Endothelial cell of hepatic sinusoid (primary cell): ENCODE results near the gene ZNF593.

Source experiments
- in situ Hi-C: cut with HindIII; loops from 2 replicates; pipeline ENCODE4 v1.10.0; 2017; ENCODE audit warnings: low sequenced_read_pairs

The ZNF593 gene

DNA sequence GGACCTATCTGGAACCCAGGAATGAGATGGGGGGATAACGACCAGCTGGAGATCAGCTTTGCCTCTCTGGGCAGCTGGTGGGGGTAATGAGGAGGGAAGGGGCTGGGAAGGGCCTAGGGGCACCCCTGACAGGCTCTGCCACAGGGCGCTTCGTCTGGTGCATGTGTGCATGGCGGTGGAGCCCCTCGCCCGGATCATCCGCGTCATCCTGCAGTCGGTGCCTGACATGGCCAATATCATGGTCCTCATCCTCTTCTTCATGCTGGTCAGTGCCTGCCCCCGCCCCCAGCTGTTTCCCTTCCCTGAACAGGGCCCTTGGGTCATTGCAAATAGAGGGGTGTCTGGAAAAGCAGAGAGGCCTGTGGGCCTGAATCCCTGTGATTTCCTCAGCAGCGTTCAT, 28.1 kb downstream of the ZNF593 start:
- in situ Hi-C loops, result no loop called here

DNA sequence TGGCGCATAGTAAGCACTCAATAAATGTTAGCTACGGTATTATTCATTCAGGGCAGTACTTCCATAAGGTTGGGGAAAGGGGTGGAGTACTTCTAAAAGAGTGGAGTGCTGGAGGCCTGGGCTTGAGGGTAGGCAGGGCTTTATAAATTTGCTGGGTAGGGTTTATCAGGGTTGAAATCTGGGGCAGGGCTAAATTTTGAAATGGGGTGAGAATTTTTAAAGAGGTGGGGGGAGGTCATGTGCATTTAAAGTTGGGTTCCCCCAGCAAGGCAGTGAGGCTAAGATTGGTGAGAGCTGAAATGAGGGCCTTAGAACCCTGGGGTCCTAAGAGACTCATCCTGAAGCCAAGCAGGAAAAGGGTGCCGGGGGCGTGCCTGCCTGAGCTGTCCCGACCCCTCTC, 30.7 kb downstream of the ZNF593 start:
- in situ Hi-C loops, result no loop called here

DNA sequence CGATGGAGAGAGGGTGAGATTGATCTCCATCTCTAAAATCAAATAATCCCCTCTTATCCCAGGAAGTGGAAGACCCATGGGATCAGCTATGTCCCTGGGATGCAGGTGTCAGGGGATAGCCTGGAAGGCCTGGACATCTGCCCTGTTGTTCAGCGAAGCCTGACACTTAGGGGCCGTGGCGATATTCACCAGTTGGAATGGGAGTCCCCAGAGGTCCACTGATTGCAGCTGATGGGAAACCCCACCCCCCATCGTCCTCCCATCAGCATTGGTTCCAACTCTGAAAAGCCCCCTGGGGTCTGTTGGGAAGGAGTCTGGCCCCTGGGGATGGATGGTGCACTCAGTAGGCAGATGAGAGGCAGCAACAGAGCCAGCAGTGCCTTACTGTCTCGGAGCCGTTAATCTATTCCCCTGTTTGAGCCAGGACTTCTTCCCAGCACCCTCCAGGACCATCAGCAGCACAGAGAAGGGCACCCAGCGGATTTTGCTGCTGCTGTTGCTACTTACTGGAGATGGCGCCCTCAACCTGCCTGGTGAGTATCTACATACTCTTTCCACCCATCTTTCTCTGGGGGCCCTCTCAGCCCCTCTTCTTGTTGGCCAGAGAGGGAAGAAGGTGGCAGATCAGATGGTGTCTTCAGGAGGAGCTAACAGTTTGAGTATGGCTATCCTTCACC, 34.1 kb downstream of the ZNF593 start:
- in situ Hi-C loops, result no loop called here

DNA sequence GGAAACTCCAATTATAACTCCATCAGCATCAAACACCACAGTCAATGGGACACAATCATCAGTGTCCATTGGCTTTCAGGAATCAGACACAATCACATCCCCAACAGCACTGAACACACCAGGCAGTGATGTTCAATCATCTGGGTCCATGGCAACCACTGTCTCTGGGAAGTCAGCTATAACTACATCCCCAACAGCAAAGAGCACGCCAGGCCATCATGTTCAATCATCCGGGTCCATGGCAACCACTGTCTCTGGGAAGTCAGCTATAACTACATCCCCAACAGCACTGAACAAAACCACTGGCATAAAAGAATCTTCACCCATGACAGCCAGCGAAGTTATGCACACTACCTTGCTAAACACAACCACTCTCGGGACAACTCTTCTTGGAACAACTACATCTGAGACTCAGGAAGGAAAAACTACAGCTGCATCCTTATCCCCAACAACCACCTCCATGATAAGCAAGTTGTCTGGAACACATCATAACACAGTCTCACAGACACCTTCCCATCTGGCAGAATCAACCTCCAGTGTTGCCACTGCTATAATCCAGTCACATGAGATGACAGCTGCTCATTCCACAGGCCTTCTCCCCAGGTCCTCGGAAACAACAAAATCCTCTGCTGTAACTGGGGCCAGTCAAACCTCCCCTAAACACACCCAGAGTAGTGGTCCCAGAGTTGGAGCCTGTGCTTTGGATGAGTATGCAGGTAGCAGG, 40.6 kb downstream of the ZNF593 start:
- in situ Hi-C loops, result loop anchor here (5.0 kb wide), 1 partner anchor 62 kb away; no protein-coding TSS in a partner anchor

DNA sequence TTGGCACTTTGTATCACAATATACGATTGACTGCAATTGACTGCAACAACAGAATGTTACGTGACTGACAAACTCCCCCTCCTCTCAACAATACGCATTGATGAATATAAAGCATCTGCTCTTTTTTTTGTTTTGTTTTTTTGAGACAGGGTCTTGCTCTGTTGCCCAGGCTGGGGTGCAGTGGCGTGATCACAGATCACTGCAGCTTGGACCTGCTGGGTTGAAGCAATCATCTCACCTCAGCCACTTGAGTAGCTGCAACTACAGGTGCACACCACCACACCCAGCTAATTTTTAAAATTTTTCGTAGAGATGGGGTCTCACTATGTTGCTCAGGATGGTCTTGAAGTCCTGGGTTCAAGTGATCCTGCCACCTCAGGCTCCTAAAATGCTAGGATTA, 43.0 kb downstream of the ZNF593 start:
- in situ Hi-C loops, result loop anchor here (5.0 kb wide), 1 partner anchor 60 kb away; no protein-coding TSS in a partner anchor

DNA sequence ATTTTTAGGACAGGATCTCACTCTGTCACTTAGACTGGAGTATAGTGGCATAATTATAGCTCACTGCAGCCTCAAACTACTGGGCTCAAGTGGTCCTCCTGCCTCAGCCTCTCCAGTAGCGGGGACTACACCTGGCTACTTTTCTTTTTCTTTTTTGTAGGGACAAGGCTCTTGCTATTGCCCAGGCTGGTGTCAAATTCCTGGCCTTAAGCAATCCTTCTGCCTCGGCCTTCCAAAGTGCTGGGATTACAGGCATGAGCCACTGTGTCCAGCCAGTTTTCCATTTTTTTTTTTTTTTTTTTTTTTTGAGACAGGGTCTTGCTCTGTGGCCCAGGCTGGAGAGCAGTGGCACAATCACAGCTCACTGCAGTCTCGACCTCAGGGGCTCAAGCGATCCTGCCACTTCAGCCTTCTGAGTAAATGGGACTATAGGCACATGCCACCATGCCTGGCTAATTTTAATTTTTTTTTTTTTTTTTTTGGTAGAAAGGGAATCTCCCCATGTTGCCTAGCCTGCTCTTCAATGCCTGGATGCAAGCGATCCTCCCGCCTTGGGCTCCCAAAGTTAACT, 43.7 kb downstream of the ZNF593 start:
- in situ Hi-C loops, result loop anchor here (5.0 kb wide), 1 partner anchor 59 kb away; no protein-coding TSS in a partner anchor

DNA sequence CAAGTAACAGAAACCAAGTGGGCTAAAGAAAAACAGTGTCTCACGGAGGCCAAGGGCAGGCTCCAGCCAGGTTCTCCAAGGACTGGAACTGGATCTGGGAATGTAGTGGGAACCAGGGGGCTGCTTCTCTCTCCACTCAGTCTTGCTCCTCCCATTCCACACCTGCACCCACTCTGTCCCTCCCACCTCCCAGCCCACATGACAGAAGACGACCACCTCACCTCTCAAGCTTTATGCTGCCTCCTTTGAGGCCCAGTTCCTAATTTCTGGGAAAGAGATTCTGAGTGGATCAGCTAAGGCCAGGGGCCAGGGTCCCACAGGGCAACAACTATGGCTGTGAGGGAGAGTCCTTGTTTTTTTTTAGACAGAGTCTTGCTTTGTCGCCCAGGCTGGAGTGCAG, 45.5 kb downstream of the ZNF593 start:
- in situ Hi-C loops, result no loop called here

DNA sequence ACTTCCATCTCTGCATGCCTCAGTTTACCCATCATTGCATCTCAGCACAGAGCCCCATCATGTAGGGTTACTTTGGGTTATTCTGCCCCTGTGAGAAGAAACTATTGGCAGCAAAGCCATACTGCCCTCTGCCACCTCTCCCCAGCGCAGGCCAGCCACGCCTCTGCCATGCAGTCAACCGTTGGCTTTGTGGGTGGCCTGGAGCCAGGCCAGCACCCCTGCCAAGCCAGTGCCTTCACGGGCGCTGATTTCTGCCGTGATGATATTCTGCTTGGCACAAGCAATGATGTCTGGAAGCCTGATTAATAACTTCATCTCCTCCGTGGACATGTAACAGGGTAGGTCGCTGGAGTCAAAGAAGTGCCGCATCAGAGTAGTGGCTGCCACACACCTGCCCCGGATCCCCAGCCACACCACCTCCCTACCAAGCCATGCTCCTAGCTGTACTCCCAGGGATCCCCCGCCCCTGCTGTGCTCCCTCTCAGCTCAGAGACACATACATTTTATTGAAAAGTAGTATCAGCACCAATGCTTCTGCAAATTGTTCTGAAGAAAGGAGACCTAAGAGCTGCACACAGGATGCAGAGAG, 49.3 kb downstream of the ZNF593 start:
- in situ Hi-C loops, result no loop called here
